C1 segment of cervical spinal cord (tissue), 14 donors: ENCODE data around the gene UQCR11.

Experiments
- DNase-seq, 14 donors: peaks; one replicate each; lab custom pipeline; 2025; lab: John Stamatoyannopoulos, UW

The UQCR11 gene

DNA sequence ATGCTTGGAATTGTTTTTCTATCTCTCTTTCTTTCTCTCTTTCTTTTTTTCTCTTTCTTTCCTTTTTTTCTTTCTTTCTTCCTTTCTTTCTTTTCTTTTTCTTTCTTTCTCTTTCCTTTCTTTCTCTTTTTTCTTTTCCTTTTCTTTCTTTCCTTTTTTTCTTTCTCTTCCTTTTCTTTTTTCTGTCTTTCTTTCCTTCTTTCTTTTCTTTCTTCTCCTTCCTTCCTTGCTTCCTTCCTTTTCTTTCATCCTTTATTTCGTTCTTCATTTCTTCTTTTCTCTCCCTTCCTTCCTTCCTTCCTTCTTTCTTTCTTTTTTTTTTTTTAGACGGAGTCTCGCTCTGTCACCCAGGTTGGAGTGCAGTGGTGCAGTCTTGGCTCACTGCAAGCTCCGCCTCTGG is 35.3 kb downstream of the UQCR11 start:
- no peak for DNase-seq

DNA sequence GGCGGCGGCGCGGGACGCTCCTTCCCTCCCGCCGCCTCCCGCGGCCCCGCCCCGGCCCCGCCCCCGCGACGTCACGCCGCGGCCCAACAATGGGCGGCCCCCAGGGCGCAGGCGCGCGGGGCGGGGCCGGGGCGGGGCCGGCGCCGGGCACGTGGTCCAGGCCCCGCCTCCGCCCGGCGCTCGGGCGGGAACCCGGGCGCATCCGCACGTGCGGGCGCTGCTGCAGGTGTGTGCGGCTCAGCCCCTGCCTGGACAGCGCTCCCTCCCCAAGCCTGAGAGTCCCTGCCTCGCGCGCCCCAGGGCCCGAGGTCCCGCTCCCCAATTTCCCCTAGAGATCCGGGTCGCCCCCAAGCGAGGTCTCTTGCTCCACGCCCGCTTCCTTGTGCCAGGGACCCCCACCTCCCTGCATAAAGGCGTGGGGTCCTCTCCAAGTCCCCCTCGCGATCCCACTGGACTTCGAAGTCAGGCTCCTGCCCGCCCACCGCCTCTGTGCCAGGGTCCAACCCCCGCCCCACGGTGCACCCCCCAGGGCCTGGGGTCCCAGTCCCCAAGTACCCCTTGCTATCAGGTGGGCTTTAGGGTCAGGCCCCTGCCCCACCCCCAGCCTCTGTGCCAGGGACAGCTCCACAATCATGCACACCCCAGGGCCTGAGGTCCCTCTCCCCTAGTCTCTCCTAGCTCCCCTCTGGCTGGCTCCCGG is 36.8 kb downstream of the UQCR11 start, which contains the start of gene MEX3D:
TSS of gene MEX3D (minus strand) at position 6 of the 700 bp plus-strand sequence. CDS start 267 bp downstream, outside the sequence.
- DNase-seq = peak in 11 of 14 donors; percentile 4 to 76 (median 34)

DNA sequence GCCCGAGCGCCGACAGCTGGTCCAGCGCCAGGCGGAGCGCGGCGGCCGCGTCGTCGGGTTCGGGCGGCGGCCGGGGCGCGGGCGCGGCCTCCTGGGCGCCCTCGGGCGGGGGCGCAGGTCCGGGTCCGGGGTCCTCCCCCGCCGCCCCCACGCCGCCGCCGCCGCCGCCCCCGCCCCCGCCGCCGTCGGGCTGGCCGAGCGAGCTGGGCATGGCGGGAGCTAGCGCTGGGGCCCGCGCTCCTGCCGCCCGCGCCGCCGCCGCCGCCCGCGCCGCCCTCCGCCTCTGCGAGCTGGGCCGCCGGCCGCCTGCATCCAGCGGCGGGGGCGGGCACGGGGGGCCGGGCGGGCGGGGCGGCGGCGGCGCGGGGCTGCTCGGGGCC is 37.4 kb downstream of the UQCR11 start:
- DNase-seq = no peak

DNA sequence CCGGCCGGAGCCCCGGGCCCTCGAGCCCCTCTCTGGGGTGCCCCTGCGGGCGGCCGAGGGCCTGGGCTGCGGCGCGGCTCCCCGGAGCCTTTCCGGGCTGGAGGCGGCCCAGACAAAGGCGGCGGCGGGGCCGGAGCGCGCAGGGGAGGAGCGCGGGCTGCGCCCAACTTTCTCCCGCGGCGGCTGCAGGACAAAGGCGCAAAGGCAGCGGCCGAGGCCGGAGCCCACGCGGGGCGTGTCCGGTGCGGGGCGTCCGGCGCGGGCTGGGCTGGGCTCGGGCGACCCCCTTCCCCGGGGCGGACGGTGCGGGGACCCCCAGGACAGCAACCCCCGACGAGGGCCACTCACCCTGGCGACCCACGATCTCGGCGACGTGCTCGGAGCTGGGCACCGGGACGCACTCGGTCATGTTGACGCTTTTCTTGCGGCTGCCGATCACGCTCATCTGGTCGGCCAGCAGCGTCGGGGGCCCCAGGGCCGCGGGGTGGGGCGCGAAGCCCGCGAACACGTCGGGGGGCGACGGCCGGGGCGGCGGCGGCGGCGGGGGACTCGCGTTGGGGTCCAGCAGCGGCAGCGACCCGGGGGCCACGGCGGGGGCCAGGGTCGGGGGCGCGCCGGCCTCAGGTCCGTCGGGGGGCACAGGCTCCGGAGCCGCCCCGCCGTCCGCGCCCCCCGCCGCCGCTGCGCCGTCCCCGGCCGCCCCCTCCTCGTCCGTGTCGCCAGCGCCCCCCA is 38.0 kb downstream of the UQCR11 start:
- DNase-seq = peak in 2 of 14 donors; percentile 42 to 57

DNA sequence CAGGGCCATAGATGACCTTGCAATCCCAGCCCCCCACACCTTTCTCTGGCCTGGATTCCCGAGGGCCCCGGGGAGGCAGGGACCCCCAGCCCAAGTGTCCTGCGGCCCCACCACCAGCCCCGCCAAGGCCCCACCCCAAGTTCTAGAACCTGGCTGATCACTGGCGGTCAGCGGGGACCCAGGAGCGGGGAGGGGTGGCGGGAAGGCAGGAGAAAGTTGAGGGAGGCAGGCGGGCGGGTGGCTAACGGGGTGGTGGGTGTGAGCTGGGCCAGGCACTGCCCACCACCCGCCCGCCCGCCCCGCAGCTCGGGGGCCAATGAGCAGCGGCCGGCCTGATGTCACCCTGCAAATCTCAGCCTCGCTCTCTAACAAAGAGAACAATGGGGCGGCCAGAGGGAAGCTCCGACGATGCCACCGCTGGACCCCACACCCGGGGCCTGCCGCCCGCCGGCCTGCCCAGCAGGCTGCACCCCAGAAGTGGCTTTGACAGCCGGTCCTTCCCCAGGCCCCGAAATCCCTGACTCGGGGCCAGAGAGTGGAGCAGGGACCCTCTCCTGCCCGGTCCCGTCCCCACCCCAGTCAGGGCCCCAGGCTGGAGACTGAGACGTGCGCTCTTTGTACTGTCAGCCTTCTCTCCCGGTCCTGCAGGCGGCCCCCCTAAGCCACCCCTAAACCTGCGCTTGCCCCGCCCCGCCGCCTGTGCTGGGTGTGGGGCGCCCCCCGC is 38.7 kb downstream of the UQCR11 start:
- peak in 13 of 14 donors; percentile 49 to 94 (median 86) for DNase-seq

DNA sequence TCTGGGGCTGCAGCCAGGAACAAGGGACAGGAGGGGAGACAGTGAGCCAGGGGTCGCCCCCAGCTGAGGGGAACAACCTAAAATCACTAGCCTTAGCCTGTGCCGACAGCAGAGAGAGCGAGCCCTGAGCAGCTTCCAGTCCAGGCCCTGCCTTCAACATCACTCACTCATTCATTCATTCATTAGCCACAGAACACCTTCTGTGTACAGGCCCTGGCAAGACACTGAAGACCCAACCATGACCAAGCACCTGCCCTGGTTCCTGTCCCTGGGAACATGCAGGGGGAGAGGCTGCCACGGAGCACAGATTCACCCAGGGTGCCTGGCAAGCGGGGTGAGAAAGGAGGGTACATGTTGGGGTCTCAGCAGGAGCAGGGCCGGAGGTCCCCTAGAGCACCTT is 42.0 kb downstream of the UQCR11 start:
- DNase-seq = no peak

DNA sequence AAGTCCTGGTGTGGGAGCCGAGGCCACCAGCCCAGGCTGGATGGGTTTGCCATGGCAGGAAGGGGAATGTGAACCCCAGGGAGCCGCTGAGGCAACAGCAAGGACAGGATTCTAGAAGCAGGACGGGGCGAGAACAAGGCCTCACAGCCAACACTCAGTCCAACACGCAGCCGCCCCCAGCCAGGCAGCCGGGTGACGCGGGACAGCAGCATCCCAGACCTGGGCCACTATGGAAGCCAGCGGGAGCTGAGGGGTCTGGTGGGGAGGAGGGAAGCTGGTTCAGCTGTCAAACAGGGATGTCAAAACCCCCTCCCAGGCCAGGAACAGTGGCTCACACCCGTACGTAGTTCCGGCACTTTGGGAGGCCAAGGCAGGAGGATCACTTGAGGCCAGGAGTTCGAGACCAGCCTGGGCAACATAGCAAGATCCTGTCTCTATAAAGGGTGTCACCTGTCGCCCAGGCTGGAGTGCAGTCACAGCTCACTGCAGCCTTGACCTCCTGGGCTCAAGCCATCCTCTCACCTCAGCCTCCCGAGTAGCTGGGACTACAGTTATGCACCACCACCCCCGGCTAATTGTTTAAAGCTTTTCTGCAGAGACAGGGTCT is 43.9 kb downstream of the UQCR11 start:
- no peak for DNase-seq

DNA sequence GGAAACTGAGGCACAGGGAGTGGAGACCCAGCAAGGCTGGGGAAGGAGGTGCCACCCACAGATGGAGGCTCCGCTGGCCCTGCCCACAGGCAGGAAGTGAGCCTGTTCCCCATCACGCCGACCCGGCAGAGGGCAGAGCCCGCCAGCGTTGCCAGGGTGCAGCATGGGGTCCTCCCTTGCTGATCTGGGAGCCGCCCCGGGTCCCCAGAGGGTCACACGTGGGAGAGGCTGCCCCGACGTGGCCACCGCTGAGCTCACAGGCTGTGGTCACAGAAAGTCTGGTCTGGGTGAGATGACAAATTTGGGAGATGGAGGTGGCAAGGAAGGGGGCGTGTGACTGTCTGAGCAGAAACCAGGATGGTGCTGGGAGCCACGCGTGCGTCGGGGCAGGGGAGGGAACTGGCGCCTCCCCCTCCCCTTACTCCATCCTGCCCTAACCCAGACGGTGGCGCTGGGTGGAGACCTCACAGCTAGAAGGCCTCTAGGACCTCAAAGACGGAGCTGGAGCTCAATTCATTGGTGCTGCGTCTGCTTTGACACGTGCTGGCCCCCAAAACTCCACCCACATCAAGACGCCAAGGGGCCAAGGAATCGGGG is 44.9 kb downstream of the UQCR11 start:
- DNase-seq = no peak

DNA sequence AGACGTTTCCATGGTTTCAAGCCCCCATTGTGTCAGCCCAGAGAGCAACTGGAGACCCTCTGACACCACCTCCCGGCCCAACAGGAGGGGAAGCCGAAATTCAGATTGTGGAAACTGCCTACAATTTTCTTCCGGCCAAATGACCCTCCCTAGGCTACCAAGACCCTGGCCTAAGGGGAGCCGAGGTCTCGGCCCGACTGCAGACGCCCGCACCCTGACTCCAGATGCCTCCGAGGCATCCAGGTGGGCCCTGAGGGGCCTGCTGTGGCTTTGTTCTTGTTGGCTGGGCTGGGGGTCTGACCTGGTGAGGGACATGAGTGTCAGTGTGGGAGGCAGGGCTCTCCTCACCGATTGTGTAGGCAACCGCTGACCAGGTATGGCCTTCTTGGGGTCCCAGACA is 46.7 kb downstream of the UQCR11 start:
- no peak for DNase-seq

DNA sequence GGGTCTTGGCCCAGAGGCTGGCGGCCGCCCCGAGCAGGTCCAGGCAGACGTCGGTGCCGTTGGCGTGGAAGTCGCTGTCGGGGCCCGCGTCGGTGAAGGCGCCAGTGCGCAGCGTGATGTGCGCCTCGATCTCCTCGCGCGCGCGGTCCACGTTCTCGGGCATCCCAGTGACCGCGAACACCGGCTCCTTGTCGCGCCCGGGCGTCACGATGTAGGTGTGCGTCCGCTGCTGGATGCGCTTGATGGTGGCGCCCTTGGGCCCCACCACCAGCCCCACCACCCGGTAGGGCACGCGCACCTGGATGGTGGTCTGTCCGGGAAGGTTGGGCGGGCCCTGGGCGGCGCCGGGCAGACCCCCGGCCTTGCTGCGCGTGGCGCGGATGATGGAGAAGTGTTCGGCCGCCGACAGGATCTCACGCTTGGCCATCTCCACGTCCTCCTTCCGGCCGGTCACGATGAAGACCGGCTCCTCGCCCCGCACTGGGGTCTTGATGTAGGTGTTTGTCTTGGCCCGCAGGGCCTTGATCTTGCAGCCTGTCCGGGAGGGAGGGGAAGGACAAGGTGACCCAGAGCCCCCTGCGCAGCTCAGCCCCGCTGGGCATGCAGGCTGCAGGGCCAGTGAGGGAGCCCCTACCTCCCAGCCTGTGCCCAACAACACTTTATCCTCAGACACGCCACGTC is 48.7 kb downstream of the UQCR11 start:
- no peak for DNase-seq

DNA sequence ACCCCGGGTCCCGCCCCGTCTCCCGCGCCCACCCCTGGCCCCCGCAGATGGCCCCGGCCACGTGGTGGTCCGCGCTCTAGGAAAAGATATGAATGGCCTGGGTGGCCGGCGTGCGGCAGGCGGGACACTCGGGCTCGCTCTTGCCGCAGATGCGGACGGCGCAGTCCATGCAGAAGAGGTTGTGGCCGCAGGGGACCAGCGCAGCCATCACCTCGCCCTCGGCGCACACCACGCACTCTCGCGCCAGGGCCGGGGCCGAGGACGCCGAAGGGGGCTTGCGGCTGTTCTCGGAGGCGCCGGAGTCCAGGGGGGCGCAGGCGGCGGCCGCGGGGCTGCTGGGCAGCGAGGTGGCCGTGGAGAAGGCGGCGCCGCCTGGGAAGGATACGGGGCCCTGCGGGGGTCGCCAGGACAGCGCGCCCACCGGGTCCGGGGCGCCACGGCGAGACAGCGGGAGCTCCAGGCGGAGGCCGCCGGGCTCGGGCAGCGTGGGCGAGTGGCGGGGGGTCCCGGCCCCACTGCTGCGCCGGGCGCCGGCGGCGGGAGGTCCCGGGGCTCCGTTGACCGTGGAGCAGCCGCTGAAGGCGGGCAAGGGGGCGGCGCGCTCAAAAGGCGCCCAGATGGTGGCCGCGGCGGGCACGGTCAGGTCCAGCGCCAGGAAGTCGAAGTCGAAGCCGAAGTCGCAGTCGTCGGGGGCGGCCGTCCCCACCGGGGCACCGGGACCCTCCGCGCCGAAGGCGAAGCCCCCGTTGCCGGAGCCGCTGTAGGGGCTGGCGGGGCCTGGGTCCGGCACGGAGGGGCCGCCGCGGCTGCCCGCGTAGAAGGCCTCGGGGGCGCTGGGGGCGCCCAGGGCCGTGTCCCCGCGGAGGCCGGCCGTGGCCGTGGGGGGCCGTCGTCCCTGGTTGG is 49.5 kb downstream of the UQCR11 start:
- DNase-seq = no peak

DNA sequence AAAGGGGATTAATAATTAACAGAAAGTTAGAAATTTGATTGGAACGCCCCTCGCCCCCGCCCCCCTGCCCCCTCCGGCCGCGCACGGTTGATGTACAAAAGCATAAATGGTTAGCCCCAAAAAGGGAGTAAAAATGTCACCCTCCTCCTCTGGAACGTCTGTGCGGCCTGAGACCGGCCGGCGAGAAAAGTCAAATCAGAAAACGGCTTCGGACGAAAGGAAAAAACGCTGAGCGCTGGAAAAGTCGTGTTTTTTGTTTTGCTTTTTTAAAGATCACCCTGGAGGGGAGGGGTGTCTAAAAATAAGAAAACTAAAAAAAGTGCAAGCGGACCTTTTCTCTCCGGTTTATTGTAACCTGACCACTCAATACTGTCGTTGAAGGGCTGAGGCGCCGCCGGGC is 50.3 kb downstream of the UQCR11 start:
- no peak for DNase-seq

DNA sequence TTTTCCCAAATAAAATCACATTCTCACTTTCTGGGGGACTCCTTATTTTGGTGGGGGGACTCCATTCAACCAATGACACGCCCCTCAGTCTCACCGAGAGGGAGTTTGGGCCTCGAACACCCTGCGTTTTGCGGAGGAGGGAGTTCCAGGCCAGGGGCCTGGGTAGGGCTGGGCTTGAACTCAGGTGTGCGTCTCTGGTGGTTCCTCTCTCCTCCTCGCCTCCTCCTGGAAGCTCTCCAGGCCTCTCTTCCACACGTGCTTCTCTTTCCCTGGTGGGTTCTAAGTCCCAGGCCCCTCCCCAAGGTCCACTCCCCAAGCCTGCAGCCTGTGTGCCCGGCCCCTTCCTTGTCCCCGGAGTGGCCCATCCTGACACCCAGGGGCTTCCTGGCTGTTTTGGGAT is 51.8 kb downstream of the UQCR11 start:
- DNase-seq = no peak

DNA sequence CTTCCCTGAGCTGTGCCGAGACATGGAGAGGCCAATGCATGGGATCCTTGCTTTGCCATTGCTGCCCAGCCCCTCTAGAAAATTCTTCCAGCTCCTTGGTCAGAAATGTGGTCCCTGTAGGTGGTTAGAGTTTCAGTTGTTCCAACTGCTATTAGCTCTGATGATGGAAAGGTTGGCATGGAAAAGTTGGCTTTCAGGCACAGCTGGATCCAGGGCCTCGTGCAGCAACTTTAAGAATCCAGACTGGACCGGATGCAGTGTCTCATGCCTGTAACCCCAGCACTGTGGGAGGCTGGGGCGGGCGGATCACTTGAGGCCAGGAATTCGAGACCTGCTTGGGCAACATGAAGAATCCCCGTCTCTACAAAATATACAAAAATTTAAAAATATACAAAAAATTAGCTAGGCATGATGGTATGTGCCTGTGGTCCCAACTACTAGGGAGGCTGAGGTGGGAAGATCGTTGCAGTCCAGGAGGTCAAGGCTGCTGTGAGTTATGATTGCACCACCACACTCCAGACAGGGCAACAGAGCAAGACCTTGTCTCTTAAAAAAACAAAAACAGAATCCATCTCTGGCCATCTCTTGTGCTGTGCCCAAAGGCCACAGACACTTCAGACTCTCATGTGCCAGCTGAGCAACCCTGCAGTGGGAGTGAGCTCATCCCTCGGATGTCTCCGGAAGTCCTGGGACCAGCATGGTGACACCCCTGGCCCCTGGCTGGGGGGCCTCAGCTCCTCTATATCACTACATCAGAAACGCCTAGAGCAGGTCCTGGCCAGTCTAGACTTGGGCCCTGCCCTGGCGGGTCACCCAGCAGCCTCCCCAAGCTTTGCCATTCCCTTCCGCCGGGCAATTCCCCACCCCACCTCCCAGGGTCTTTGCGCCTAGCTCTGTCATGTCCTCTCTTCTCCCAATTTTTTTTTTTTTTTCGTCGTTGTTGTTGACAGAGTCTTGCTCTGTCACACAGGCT is 53.9 kb downstream of the UQCR11 start:
- no peak for DNase-seq

DNA sequence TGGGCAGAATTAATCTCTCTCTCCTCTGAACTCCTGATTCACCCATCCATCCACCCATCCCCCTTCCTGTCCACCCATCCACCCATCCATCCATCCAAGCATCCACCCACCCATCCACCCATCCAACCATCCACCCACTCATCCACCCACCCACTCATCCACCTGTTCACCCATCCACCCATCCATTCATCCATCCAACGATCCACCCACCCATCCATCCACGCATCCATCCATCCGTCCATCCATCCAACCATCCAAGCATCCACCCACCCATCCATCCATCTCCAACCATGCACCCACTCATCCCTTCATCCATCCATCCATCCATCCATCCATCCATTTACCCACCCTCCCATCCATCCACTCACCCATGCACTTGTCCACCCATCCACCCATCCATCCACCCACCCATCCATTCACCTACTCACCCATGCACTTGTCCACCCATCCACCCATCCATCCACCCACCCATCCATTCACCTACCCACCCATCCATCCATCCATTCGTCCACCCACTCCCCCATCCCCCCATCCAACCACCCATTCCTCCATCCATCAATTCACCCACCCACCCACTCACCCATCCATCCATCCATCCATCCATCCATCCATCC is 55.8 kb downstream of the UQCR11 start:
- DNase-seq = no peak
